SKM-1 treated with dmso at 0.1 percent for 144 hours (cell line): ENCODE data around the gene STX1B.
"Not testable (repeated sequence)": the region's sequence is repeated elsewhere in the genome, so short reads cannot be mapped to it uniquely, and the experiment has no call there.

ENCODE experiments used
- DNase-seq: peaks from one replicate; lab custom pipeline; 2025; ENCODE audit not compliant: unreplicated experiment; lab: John Stamatoyannopoulos, UW

STX1B gene

GRCh38 chr16:31016018-31016417 lies 5.6 kb upstream of the STX1B start:
- no peak for DNase-seq

GRCh38 chr16:31013292-31013691 lies 2.9 kb upstream of the STX1B start:
- DNase-seq = not testable (repeated sequence)

DNA sequence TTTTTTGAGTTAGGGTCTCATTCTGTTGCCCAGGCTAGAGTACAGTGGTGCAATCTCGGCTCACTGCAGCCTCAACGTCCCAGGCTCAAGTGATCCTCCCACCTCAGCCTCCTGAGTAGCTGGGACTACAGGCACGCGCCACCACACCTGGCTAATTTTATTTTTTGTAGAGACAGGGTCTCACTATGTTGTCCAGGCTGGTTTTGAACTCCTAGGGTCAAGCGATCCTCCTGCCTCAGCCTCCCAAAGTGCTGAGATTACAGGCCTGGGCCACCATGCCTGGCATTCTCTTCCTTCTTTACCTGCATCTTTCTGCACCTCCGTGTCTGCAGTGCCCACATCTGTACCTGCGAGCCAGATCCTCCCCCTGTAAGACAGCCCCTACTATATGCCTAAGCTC lies 1.4 kb upstream of the STX1B start:
- DNase-seq = not testable (repeated sequence)

DNA sequence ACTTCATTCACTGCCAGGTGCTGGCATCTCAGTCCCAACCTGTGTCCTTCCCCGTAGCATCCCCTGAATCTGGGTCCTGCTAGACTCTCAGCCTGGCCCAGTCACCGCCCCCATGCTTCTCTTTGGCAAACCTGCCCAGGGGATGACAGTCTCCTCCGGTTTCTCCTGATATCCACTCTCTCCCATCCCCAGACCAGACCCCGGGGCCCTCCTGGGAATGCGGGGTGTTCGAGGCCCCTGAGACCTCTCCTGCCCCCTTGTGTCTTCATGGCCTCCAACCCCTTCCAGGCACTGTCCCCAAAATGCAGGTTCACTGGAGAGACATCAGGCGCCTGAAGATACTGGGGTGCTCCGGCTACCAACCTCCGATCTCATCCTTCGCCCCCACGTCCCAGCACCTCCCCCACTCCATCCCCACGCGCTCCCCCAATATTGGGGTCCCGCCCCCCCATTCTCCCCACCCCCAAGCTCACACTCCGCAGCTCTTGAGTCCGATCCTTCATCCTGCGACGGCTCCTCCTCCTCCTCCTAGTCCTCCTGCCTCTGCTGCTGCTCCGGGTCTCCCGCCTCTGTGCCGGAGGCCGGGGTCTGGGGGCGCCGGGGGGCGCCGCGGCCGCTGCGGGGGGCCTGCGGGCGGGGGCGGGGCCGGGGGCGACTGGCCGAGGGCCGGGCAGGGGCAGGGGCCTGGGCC lies 399 bp downstream of the STX1B start:
- no peak for DNase-seq

DNA sequence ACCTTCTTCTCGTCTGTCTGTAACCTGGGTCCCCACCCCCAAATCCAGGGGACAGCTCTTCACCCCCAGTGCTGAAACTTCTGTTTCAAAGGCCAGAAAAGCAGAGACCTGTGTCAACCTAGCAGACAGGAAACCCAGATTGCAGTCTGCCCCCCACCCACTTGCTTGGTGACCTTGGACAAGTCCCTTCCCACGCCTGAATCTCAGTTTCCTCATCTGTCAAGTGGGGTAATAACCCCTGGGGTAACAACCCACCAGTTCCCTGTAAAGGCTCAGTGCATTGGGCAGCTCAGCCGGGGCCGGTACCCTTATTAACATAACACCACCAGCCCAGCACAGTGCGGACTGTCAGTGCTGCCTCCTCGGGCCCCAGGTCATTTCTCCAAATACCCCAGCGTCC lies 1.3 kb downstream of the STX1B start:
- no peak for DNase-seq

GRCh38 chr16:31008551-31008950 lies 1.9 kb downstream of the STX1B start:
- no peak for DNase-seq

- DNase-seq = no peak
Measured at GRCh38 chr16:31008149-31008548, 2.3 kb downstream of the STX1B start.

DNA sequence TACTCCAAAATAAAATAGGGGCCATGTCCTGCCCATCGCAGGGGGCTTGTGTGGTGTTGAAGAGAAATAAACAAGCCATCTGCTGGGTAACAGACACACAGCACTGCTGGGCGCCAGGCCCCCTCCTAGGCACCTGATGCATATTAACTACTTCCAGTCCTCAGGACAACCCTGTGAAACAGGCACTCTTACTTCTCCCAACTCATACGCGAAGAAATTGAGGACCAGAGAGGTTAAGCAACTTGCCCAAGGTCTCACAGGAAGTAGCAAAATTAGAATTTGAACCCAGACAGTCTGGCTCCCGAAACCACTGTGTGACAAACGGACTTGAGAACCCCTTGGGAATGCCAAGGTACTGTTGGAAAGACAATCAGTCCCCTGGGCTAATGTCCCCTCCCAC lies 2.8 kb downstream of the STX1B start:
- DNase-seq = no peak

DNA sequence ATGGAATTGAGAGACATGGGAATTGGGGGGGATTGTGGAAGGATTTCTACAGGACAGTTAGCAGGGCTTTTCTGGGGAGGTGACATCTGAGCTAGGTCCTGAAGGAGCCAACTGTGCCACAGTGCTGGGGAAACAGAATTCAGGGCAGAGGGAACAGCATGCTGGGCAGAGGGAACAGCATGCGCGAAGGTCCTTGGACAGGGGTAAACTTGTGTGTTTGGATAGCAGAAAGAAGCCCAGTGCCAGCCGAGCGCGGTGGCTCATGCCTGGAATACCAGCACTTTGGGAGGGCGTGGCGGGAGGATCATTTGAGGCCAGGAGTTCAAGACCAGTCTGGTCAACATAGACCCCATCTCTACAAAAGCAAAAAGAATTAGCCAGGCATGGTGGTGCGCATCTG lies 3.8 kb downstream of the STX1B start:
- DNase-seq = no peak

GRCh38 chr16:31006086-31006385 lies 4.4 kb downstream of the STX1B start:
- no peak for DNase-seq

DNA sequence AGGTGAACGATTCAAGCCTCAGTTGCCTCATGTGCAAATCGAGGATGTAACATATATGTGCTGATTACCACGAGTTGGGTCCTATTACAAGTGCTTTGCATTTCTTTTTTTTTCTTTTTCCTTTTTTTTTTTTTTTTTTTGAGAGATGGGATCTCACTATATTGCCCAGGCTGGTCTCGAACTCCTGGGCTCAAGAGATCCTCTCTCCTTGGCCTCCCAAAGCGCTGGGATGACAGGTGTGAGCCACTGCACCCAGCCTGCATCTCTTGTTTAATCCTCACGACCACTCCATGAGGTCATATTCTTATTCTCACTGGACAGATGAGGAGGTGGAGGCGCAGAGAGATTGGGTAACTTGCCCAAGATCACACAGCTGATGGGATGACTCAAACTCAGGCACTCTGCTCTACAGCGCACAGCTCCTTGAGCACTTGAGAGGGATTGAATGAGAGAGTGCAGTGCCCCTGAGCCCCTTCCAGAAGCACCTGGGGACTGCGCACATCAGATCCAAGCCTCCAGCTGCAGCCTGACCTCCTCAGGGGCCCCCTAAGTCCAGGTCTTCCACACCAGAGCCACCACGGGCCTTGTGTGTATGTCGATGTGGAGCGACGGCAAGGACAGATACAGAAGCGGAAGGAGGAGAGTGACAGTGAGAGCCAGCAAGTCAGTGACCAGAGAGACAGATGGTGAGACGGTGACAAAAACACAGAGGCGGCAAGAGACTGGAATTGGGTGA lies 4.9 kb downstream of the STX1B start:
- no peak for DNase-seq

- no peak for DNase-seq
Measured at GRCh38 chr16:31004658-31005057, 5.8 kb downstream of the STX1B start.

- no peak for DNase-seq
Measured at GRCh38 chr16:31003744-31004143, 6.7 kb downstream of the STX1B start.

- DNase-seq = no peak
Measured at GRCh38 chr16:31002862-31003341, 7.5 kb downstream of the STX1B start.

DNA sequence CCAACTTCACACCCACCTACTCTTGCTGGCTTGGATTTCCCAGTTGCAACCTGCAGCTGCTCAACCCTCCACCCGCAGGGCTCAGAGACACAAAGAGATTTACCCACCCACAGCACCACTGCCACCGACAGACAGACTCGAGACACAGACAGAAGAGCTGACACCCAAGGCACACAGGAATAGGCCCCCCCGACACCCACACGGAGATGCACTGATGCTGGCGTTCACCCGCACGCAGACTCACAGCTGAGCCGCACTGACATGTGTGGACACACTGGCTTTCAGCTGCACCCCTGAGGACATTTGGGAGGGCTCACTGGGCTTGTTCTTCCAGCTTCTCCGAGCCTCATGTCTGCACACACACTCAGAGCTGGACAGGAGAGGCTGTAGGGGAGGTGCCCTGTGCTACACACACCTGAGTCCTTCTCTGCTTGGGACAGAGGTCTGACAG lies 8.2 kb downstream of the STX1B start:
- no peak for DNase-seq

GRCh38 chr16:31001507-31002249 lies 8.8 kb downstream of the STX1B start:
- DNase-seq = no peak

DNA sequence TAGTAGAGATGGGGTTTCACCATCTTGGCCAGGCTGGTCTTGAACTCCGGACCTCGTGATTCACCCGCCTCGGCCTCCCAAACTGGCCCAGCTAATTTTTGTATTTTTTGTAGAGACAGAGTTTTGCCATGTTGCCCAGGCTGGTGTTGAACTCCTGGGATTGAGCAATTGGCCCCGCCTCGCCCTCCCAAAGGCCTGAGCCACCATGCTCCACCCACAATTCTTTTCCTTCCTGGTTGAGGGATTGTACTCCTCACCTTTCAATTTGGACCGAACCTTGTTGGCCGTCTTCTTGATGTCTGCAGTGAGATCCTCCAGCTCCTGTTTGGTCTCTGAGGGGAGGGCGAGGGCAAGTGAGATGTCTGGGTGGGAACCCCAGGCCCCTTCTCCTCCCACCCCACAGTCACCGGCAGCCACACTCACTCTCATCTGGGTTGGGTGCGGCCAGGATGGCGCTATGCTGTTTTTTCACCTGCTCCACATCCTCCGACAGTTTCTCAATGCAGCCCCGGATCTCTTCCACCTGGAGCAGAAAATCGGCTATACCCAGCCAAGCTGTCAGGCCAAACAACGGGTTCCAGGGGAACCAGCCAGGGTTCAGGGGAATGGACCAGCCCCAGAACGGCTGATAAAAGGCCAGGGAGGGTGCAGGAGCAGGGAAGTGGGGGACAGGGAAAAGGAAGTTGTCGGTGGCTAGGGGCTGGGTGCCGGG lies 9.6 kb downstream of the STX1B start:
- DNase-seq = no peak

GRCh38 chr16:30998852-30999761 lies 11.3 kb downstream of the STX1B start:
- DNase-seq = no peak

GRCh38 chr16:30997725-30998711 lies 12.4 kb downstream of the STX1B start:
- DNase-seq = no peak
